Endodermal cell (in vitro differentiated cells): Measurements from ENCODE around the gene ENHO. TPM values are rescaled to one million over a fixed set of nuclear protein-coding genes. Genes with fewer than 3 reads are reported as not detected.

Source experiments
- DNase-seq: peaks from one replicate; pipeline ENCODE4 v3.0.0-alpha.2; 2017
- H3K27ac ChIP-seq: 2 replicates; pipeline ENCODE4 v1.5.1; 2013; ENCODE audit warnings: mild to moderate bottlenecking, low read depth, low read length, moderate library complexity
- H3K27me3 ChIP-seq: 2 replicates; pipeline ENCODE4 v1.6.1; 2013; ENCODE audit warnings: mild to moderate bottlenecking, low read length, moderate library complexity; ENCODE audit not compliant: insufficient read depth, control insufficient read depth, poor library complexity, severe bottlenecking
- H3K36me3 ChIP-seq: 2 replicates; pipeline ENCODE4 v1.7.0; 2013; ENCODE audit warnings: mild to moderate bottlenecking, low read length, moderate library complexity; ENCODE audit not compliant: control insufficient read depth, insufficient read depth
- H3K4me1 ChIP-seq: one replicate; pipeline ENCODE4 v1.7.0; 2013; ENCODE audit warnings: low read length; ENCODE audit not compliant: control insufficient read depth, insufficient read depth
- H3K4me3 ChIP-seq: 2 replicates; pipeline ENCODE4 v1.5.1; 2013; ENCODE audit warnings: mild to moderate bottlenecking, low read length, moderate library complexity
- H3K9ac ChIP-seq: 2 replicates; pipeline ENCODE4 v1.6.1; 2013; ENCODE audit warnings: mild to moderate bottlenecking, low read length, moderate library complexity; ENCODE audit not compliant: poor library complexity, severe bottlenecking; ENCODE audit errors: extremely low read depth
- H3K9me3 ChIP-seq: 2 replicates; pipeline ENCODE4 v1.6.1; 2013; ENCODE audit warnings: mild to moderate bottlenecking, low read length, moderate library complexity; ENCODE audit not compliant: control insufficient read depth
- H3K27ac Mint-ChIP-seq: 2 replicates; pipeline ENCODE4 v1.8.0; 2020; ENCODE audit warnings: mixed read lengths
- H3K27me3 Mint-ChIP-seq: 2 replicates; pipeline ENCODE4 v1.8.0; 2021; ENCODE audit warnings: mild to moderate bottlenecking, mixed read lengths; ENCODE audit not compliant: insufficient read depth
- H3K36me3 Mint-ChIP-seq: 2 replicates; pipeline ENCODE4 v1.8.0; 2020; ENCODE audit warnings: low read depth, mixed read lengths
- H3K4me1 Mint-ChIP-seq: 2 replicates; pipeline ENCODE4 v1.8.0; 2020; ENCODE audit warnings: mixed read lengths
- H3K4me3 Mint-ChIP-seq: 2 replicates; pipeline ENCODE4 v1.8.0; 2020; ENCODE audit warnings: mild to moderate bottlenecking, moderate library complexity, mixed read lengths
- H3K9me3 Mint-ChIP-seq: 2 replicates; pipeline ENCODE4 v1.8.0; 2020; ENCODE audit warnings: mild to moderate bottlenecking, mixed read lengths
- WGBS, 2 experiments: methylation state at CpG; one replicate each; pipeline versions ENCODE4 v1.1.5 to v1.1.7; 2013; ENCODE audit warnings: missing lambda C conversion rate in 2 of 2, mixed read lengths in 1 of 2; ENCODE audit not compliant: insufficient coverage in 1 of 2, insufficient read length in 1 of 2; 5-methylcytosine and 5-hydroxymethylcytosine counted together
- total RNA-seq, 2 donors: library from RNA; stranded (reverse); fragmentation: NEBNext Ultra II Directional in 1 of 2; extraction: Animal tissue kit (Norgen Biotek cat#: 25700) in 1 of 2; gene quantifications; 2 replicates in 1 of 2; 3 replicates in 1 of 2; pipeline ENCODE4 v1.2.1, GENCODE V29; 2021
- TF ChIP-seq, protein P1 (sequence below): fragments of 200-600 bp; sonication (generic); conservative IDR thresholded peaks from 2 replicates; pipeline ENCODE4 v1.5.0; 2021; ENCODE audit warnings: antibody characterized with exemption, mild to moderate bottlenecking

Gene ENHO
- total RNA-seq, 2 donors from 2014 or later: 7.1 to 14.5 TPM

DNA sequence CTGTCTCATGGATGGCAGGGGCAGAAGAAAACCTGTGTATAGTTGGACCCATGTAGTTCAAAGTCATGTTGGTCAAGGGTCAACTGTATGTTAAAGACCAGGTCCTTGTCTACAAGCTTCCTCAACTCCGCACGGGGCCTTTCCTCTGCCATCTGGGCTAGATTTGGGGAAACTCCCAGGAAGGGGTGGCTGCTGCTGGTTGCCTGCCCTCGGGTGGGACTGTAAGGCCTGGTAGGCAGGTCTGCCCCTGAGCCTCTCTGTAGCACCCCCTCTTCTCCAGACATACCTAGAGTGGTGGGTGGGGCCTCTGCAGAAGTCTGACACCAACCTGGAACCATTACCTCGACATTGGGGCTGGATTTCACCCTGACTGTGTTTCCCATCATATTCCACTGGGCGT lies 15.2 kb downstream of the ENHO start:
- H3K4me3 Mint-ChIP-seq: no peak overlapping the region
- no peaks in the 10 kb centered on the region for H3K36me3 Mint-ChIP-seq

DNA sequence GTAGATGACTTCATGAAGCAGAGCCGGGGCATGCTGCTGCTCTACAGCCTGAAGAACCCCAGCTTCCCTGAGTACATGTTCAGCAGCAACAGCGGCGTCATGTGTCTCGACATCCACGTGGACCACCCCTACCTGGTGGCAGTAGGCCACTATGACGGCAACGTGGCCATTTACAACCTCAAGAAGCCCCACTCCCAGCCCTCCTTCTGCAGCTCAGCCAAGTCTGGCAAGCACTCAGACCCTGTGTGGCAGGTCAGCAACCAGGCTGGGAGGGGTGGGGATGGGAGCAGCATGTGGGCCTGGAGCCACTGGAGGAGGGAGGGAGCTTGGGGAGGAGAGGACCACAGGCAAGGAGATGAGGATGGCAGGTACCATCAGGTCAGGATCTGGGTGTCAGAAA lies 16.2 kb downstream of the ENHO start:
- H3K9me3 Mint-ChIP-seq: no peaks in the 10 kb centered on the region
- TF ChIP-seq, protein P1, sequence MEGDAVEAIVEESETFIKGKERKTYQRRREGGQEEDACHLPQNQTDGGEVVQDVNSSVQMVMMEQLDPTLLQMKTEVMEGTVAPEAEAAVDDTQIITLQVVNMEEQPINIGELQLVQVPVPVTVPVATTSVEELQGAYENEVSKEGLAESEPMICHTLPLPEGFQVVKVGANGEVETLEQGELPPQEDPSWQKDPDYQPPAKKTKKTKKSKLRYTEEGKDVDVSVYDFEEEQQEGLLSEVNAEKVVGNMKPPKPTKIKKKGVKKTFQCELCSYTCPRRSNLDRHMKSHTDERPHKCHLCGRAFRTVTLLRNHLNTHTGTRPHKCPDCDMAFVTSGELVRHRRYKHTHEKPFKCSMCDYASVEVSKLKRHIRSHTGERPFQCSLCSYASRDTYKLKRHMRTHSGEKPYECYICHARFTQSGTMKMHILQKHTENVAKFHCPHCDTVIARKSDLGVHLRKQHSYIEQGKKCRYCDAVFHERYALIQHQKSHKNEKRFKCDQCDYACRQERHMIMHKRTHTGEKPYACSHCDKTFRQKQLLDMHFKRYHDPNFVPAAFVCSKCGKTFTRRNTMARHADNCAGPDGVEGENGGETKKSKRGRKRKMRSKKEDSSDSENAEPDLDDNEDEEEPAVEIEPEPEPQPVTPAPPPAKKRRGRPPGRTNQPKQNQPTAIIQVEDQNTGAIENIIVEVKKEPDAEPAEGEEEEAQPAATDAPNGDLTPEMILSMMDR: no peak
- peaks cover 22% of the 10 kb centered on the region for H3K4me1 Mint-ChIP-seq
- H3K4me3 Mint-ChIP-seq: no peak overlapping the region
- 93 to 95% methylated on average over 5 to 7 of the region's 7 CpGs for WGBS, 2 experiments
- no peak overlapping the region for H3K27ac Mint-ChIP-seq
- Histone ChIP-seq H3K9ac (no peak overlapping the region), H3K4me1 (no peaks in the 10 kb centered on the region), H3K9me3 (no peaks in the 10 kb centered on the region), H3K27me3 (peaks cover 43% of the 10 kb centered on the region), H3K27ac (no peak overlapping the region), H3K4me3 (no peak overlapping the region), H3K36me3 (no peaks in the 10 kb centered on the region)
- no peaks in the 10 kb centered on the region for H3K36me3 Mint-ChIP-seq
- peak; percentile 31 for DNase-seq
- peaks cover 41% of the 10 kb centered on the region for H3K27me3 Mint-ChIP-seq

More for the DNA sequence above, 15.2 kb downstream of the ENHO start:
- Histone ChIP-seq H3K27ac (no peak overlapping the region), H3K9me3 (no peaks in the 10 kb centered on the region), H3K36me3 (no peaks in the 10 kb centered on the region), H3K27me3 (peaks cover 43% of the 10 kb centered on the region), H3K9ac (no peak overlapping the region), H3K4me1 (peaks cover under 1% of the 10 kb centered on the region), H3K4me3 (no peak overlapping the region)
- Mint-ChIP-seq H3K27ac (no peak overlapping the region), H3K4me1 (peaks cover 32% of the 10 kb centered on the region), H3K27me3 (peaks cover 41% of the 10 kb centered on the region), H3K9me3 (no peaks in the 10 kb centered on the region)
- 77 to 85% methylated on average over 3 to 5 of the region's 5 CpGs for WGBS, 2 experiments
- TF ChIP-seq, protein P1: no peak
- DNase-seq: peak; percentile 30

DNA sequence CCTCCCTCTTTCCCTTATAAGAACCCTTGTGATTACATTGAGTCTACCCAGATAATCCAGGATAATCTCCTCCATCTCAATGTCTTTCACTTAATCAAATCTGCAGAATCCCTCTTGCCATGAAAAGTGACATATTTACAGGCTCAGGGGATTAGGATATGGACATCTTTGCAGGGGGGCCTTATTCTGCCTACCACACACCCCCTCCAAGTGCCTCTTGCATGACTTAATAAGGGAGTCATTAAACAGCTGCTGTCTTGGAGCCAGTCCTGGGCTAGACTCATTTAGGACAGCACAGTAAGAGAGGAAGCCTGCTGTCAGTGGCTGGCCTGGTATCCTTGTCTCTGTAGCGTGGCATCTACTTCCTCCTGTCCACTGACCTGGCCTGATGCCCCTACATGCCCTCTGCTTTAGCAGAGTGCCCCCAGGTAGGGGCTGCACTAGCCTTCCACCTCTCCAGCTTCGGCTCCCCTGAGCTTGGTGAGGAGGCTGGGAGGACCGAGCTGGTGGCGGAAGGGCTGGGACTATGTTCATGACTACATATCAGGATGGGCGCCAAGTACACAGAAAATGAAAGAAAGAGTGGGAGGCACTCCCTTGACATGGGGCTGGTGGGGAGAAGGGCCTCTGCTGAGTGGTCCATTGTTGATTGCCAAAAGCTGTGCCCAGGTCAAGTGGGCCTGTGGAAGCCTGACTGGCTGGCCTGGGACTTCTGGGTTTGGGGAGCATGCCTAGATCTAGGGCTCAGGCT lies 17.2 kb downstream of the ENHO start:
- Mint-ChIP-seq H3K4me1 (peaks cover 15% of the 10 kb centered on the region), H3K36me3 (no peaks in the 10 kb centered on the region), H3K27me3 (peaks cover 41% of the 10 kb centered on the region), H3K4me3 (no peak overlapping the region), H3K27ac (no peak overlapping the region), H3K9me3 (no peaks in the 10 kb centered on the region)
- WGBS, 2 experiments: 91 to 97% methylated on average over 5 of the region's 5 CpGs
- Histone ChIP-seq H3K9me3 (no peaks in the 10 kb centered on the region), H3K4me3 (no peak overlapping the region), H3K27me3 (peaks cover 43% of the 10 kb centered on the region), H3K36me3 (no peaks in the 10 kb centered on the region), H3K4me1 (no peaks in the 10 kb centered on the region), H3K27ac (no peak overlapping the region), H3K9ac (no peak overlapping the region)
- TF ChIP-seq, protein P1: no peak
- DNase-seq: no peak
